ENCODE results near the gene KLHL26. TPM values are rescaled to one million over a fixed set of nuclear protein-coding genes. Genes with fewer than 3 reads are reported as not detected.

Gene KLHL26
- total RNA-seq, 1 donor from 2014 or later: 13.5 TPM

GRCh38 chr19:18710996-18711751, 74.3 kb downstream of the KLHL26 start:
- intact Hi-C loops (cut with micrococcal nuclease): no loop called here

- intact Hi-C loops (cut with micrococcal nuclease): no loop called here
These were observed 75.1 kb downstream of the KLHL26 start for GRCh38 chr19:18711893-18712292.

- intact Hi-C loops (cut with micrococcal nuclease): no loop called here
These were observed 76.2 kb downstream of the KLHL26 start for GRCh38 chr19:18712981-18713380.

GRCh38 chr19:18713550-18714117, 76.8 kb downstream of the KLHL26 start:
- intact Hi-C loops (cut with micrococcal nuclease): no loop called here

GRCh38 chr19:18715416-18715815, 78.6 kb downstream of the KLHL26 start:
- intact Hi-C loops (cut with micrococcal nuclease): no loop called here

GRCh38 chr19:18716857-18717256, 80.0 kb downstream of the KLHL26 start:
- intact Hi-C loops (cut with micrococcal nuclease): no loop called here

- intact Hi-C loops (cut with micrococcal nuclease): no loop called here
These were observed 80.8 kb downstream of the KLHL26 start for GRCh38 chr19:18717601-18718000.

- intact Hi-C loops (cut with micrococcal nuclease): no loop called here
These were observed 81.2 kb downstream of the KLHL26 start for GRCh38 chr19:18718015-18718526.

GRCh38 chr19:18718846-18719458, 82.1 kb downstream of the KLHL26 start:
- intact Hi-C loops (cut with micrococcal nuclease): no loop called here

GRCh38 chr19:18719541-18719940, 82.7 kb downstream of the KLHL26 start:
- intact Hi-C loops (cut with micrococcal nuclease): no loop called here

Other genes starting within 250 kb of the KLHL26 start
- gene LRRC25, start 239.4 kb upstream of the KLHL26 start, total RNA-seq: not detected in 2 replicates
- 138 and 139 TPM in 2 replicates for gene SSBP4, start 217.6 kb upstream of the KLHL26 start, total RNA-seq
- gene ISYNA1, start 198.9 kb upstream of the KLHL26 start, total RNA-seq: 8.1 and 9.1 TPM in 2 replicates
- 25.7 and 30.2 TPM in 2 replicates for gene ELL, start 115.0 kb upstream of the KLHL26 start, total RNA-seq
- 192 and 199 TPM in 2 replicates for gene FKBP8, start 93.5 kb upstream of the KLHL26 start, total RNA-seq
- 100.0 and 102 TPM in 2 replicates for gene KXD1, start 79.2 kb upstream of the KLHL26 start, total RNA-seq
- 1,453 and 1,494 TPM in 2 replicates for gene UBA52, start 65.2 kb upstream of the KLHL26 start, total RNA-seq
- 101 and 111 TPM in 2 replicates for gene REX1BD, start 48.2 kb upstream of the KLHL26 start, total RNA-seq
- not detected in 2 replicates for gene CRLF1, start 30.2 kb upstream of the KLHL26 start, total RNA-seq
- 0.15 TPM in 1 of 2 replicates, not detected in the other for gene TMEM59L, start 24.2 kb upstream of the KLHL26 start, total RNA-seq
- gene CRTC1, start 46.7 kb downstream of the KLHL26 start, total RNA-seq: 8.9 and 9.2 TPM in 2 replicates
- gene COMP, start 154.3 kb downstream of the KLHL26 start, total RNA-seq: not detected in 2 replicates
- gene UPF1, start 194.9 kb downstream of the KLHL26 start, total RNA-seq: 96.6 and 96.7 TPM in 2 replicates